ENCODE measurements around the gene IL12RB2.
"Not testable (repeated sequence)": the region's sequence is repeated elsewhere in the genome, so short reads cannot be mapped to it uniquely, and the experiment has no call there.

The IL12RB2 gene

GRCh38 chr1:67436511-67437055, 128.9 kb downstream of the IL12RB2 start:
- no peak for DNase-seq

GRCh38 chr1:67437961-67438360, 130.3 kb downstream of the IL12RB2 start:
- no peak for DNase-seq

- DNase-seq = no peak
Measured at GRCh38 chr1:67439277-67440029, 131.8 kb downstream of the IL12RB2 start.

- no peak for DNase-seq
Measured at GRCh38 chr1:67440339-67440738, 132.7 kb downstream of the IL12RB2 start.

- no peak for DNase-seq
Measured at GRCh38 chr1:67441183-67441582, 133.5 kb downstream of the IL12RB2 start.

GRCh38 chr1:67441739-67442281, 134.1 kb downstream of the IL12RB2 start:
- DNase-seq = no peak

GRCh38 chr1:67446014-67446413, 138.3 kb downstream of the IL12RB2 start:
- not testable (repeated sequence) for DNase-seq
